WTC11 (cell line): ENCODE measurements around the gene FBXL16.

Experiments used
- ZNF232 ChIP-seq: sonication (generic); formaldehyde crosslinking; IDR thresholded peaks from 2 replicates; pipeline ENCODE4 v1.8.0; 2022; ENCODE audit warnings: mild to moderate bottlenecking, missing genetic modification reagents
- ZNF396 ChIP-seq: fragments of 250-450 bp; sonication (Bioruptor Pico); IDR thresholded peaks from 2 replicates; pipeline ENCODE4 v1.8.0; 2021; ENCODE audit warnings: mild to moderate bottlenecking, moderate library complexity, borderline replicate concordance
- TF ChIP-seq, protein P1 (sequence below): fragments of 200-600 bp; IDR thresholded peaks from 2 replicates; pipeline ENCODE4 v1.8.0; 2022; ENCODE audit warnings: antibody characterized with exemption
- TF ChIP-seq, protein P2 (sequence below): sonication (generic); formaldehyde crosslinking; IDR thresholded peaks from 2 replicates; pipeline ENCODE4 v1.8.1; 2022; ENCODE audit warnings: missing genetic modification reagents, borderline replicate concordance

DNA sequence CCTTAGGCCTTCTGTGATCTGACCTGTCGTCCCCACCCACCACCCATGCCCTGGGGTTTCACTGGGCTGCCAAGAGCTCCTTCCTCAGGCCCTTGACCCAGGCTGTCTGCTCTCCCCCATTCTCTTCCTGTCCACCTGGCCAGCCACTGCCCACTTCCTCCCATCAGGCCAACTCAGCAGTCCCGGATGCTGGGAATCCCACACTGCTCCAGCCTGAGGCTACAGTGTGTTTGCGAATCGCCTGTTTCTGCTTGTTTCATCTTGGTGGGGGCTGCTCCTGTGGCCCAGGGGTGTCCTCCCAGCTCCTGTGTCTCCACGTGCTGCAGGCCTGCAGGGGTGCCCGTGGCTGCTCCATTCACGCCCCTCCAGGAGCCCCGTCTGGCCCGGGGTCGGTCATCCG is 8.5 kb upstream of the FBXL16 start:
- TF ChIP-seq ZNF396 (CRISPR knock-in tag) (no peak), ZNF232 (CRISPR knock-in tag) (no peak)
- TF ChIP-seq, protein P1, sequence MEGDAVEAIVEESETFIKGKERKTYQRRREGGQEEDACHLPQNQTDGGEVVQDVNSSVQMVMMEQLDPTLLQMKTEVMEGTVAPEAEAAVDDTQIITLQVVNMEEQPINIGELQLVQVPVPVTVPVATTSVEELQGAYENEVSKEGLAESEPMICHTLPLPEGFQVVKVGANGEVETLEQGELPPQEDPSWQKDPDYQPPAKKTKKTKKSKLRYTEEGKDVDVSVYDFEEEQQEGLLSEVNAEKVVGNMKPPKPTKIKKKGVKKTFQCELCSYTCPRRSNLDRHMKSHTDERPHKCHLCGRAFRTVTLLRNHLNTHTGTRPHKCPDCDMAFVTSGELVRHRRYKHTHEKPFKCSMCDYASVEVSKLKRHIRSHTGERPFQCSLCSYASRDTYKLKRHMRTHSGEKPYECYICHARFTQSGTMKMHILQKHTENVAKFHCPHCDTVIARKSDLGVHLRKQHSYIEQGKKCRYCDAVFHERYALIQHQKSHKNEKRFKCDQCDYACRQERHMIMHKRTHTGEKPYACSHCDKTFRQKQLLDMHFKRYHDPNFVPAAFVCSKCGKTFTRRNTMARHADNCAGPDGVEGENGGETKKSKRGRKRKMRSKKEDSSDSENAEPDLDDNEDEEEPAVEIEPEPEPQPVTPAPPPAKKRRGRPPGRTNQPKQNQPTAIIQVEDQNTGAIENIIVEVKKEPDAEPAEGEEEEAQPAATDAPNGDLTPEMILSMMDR = no peak
- TF ChIP-seq, protein P2, sequence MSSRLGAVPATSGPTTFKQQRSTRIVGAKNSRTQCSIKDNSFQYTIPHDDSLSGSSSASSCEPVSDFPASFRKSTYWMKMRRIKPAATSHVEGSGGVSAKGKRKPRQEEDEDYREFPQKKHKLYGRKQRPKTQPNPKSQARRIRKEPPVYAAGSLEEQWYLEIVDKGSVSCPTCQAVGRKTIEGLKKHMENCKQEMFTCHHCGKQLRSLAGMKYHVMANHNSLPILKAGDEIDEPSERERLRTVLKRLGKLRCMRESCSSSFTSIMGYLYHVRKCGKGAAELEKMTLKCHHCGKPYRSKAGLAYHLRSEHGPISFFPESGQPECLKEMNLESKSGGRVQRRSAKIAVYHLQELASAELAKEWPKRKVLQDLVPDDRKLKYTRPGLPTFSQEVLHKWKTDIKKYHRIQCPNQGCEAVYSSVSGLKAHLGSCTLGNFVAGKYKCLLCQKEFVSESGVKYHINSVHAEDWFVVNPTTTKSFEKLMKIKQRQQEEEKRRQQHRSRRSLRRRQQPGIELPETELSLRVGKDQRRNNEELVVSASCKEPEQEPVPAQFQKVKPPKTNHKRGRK (CRISPR knock-in tag) = no peak
